H7 (cell line): ENCODE measurements around the gene NCOA1. TPM values are rescaled to one million over a fixed set of nuclear protein-coding genes. Genes with fewer than 3 reads are reported as not detected.

Experiments
- DNase-seq: peaks from one replicate; pipeline ENCODE4 v3.0.0; 2012
- H3K27me3 ChIP-seq: 2 replicates; pipeline ENCODE4 v1.6.0; 2011; ENCODE audit warnings: mild to moderate bottlenecking, low read length; ENCODE audit not compliant: control insufficient read depth, insufficient read depth
- H3K36me3 ChIP-seq: replicated peaks from 2 replicates; pipeline ENCODE4 v1.5.1; 2011; ENCODE audit warnings: low read length; ENCODE audit not compliant: control insufficient read depth, insufficient read depth
- H3K4me3 ChIP-seq: 2 replicates; pipeline ENCODE4 v1.5.1; 2011; ENCODE audit warnings: low read depth, mild to moderate bottlenecking, control low read depth, low read length, moderate library complexity; ENCODE audit not compliant: insufficient read depth
- total RNA-seq: library from RNA; depleted of rRNA; stranded (reverse); fragments of >200 nt; shearing (Covaris generic); gene quantifications from 2 replicates; pipeline ENCODE4 v1.2.3, GENCODE V29; 2014

The NCOA1 gene
- total RNA-seq, 1 experiment from 2014 or later: 9.4 TPM

DNA sequence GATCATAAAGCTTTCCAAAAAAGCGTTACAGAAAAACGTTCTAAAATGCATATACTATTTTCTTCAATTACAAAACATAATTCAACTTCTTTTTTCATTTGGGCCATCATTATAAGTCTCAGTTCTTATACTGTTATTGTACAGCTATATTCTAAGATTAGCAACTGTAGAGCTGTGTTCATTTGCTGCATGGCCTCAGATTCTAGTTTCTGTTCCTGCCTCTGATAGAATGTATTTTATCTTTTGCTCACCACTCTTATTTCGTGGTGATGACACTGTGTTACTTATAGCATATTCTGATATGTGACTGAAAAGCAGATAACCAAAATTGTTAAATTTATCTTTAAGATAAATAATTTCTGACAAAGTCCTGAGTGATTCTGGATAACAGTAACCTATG, 234.9 kb downstream of the NCOA1 start:
- Histone ChIP-seq H3K4me3 (no peak overlapping the region), H3K36me3 (no peaks in the 10 kb centered on the region), H3K27me3 (no peaks in the 10 kb centered on the region)
- no peak for DNase-seq

DNA sequence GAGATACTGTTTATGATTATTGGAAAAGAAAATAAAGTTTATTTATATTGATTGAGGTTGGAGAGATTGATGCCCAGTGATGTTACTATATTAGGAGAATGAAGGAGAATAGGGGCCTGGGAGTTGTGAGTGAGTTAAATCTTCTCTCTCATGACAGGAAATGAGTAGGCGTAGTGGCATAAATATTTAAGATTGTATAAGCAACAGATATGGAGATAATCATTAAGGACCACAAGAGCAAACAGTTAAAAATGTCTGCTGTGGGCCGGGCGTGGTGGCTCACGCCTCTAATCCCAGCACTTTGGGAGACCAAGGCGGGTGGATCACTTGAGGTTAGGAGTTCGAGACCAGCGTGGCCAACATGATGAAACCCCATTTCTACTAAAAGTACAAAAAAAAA, 239.4 kb downstream of the NCOA1 start:
- H3K36me3 ChIP-seq: no peaks in the 10 kb centered on the region
- no peak overlapping the region for H3K4me3 ChIP-seq
- no peak for DNase-seq
- H3K27me3 ChIP-seq: no peaks in the 10 kb centered on the region

DNA sequence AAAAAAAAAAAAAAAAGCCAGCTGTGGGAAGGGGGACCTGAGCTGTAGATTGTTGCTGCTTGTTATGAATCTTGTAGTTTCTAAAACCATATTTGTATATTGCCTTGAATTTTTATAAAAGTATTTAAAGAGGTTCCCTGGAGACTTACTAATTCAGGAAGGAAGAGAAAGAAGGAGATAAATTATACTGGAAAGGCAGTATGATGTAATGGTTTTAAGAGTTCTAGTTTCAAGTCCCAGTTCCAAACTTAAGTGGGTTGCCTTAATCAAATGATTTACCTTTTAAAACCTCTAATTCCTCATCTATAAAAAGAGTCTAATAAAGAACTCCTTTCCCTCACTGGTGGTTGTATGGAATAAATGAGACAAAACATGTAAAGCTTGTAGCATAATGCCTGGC, 240.0 kb downstream of the NCOA1 start:
- no peaks in the 10 kb centered on the region for H3K36me3 ChIP-seq
- no peaks in the 10 kb centered on the region for H3K27me3 ChIP-seq
- no peak for DNase-seq
- no peak overlapping the region for H3K4me3 ChIP-seq

DNA sequence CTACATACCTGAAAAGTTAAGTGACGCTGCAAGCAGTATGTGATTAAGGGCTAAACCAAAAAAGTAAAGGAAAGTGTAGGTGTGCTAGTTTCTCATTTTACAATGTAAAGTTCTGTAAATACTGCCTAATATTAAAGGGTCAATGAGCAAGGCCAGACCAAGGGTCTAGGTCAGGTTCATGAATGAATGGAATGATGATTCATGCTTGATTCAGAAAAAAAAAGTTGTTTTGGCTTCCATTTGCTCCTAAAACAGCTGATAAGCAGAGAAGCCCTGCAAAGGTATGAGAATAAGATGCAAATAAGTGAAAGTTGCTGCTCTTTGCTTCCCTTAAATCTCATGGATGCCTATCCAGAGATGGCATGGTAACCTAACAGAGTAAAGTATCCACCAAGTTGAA, 240.9 kb downstream of the NCOA1 start:
- H3K4me3 ChIP-seq: no peak overlapping the region
- no peaks in the 10 kb centered on the region for H3K27me3 ChIP-seq
- no peak for DNase-seq
- H3K36me3 ChIP-seq: no peaks in the 10 kb centered on the region

DNA sequence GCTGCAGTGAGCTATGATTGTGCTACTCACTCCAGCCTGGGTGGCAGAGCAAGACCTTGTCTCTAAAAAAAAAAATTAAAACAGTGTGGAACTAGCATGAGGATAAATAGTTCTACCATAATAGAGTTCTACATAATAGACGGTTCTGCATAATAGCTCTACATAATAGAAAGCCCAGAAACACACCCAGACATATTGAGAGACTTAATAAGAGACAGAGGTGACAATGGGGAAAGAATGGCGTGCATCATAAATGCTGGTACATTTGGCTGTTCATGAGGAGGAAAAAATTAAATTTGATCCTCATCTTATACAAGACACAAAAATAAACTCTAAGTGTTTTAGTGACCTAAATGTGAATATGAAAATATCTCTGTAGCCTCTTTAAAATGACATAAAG, 243.7 kb downstream of the NCOA1 start:
- H3K36me3 ChIP-seq: no peaks in the 10 kb centered on the region
- no peak for DNase-seq
- no peak overlapping the region for H3K4me3 ChIP-seq
- H3K27me3 ChIP-seq: no peaks in the 10 kb centered on the region

DNA sequence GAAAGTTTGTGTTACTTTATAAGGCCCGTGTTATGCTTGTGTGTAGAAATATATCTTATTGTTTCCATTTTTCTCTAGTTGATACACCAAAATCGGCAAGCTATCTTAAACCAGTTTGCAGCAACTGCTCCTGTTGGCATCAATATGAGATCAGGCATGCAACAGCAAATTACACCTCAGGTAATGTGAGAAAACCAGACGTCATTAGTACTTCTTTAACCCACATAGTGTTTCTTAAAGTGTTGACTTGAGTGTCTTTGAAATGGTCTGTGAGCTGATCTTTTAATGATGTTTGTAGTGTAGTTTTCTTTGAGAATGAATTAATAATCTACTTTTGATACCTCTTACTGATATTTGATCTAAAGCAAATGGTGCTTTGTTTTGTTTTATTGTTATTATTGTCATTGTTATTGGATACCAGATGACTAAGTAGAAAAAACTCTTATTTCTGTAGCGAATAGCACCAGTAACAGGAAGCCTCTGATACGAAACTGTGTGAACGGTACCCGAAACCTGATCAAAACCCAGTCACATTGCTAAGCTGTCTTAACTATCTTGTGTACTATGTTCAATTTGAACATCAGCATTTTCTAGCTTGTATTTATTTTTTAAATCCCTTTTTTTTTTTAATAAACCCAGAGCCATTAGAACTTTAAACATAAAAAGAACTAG, 248.4 kb downstream of the NCOA1 start:
- no peak for DNase-seq
- Histone ChIP-seq H3K27me3 (no peaks in the 10 kb centered on the region), H3K4me3 (no peak overlapping the region), H3K36me3 (no peaks in the 10 kb centered on the region)

DNA sequence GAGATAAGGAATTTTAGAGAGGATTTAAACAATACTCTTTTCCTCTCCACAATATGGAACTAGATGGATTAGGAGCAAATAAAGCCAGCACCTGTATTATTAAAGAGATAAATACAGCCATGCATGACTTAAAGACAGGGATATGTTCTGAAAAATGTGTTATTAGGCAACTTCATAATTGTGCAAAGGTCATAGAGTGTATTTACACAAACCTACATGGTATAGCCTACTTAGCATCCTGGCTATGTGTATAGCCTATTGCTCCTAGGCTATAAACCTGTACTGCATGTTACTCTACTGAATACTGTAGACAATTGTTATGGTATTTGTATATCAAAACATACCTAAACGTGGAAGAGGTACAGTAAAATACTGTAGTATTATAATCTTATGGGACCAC, 249.1 kb downstream of the NCOA1 start:
- Histone ChIP-seq H3K36me3 (no peaks in the 10 kb centered on the region), H3K27me3 (no peaks in the 10 kb centered on the region), H3K4me3 (no peak overlapping the region)
- DNase-seq: no peak

DNA sequence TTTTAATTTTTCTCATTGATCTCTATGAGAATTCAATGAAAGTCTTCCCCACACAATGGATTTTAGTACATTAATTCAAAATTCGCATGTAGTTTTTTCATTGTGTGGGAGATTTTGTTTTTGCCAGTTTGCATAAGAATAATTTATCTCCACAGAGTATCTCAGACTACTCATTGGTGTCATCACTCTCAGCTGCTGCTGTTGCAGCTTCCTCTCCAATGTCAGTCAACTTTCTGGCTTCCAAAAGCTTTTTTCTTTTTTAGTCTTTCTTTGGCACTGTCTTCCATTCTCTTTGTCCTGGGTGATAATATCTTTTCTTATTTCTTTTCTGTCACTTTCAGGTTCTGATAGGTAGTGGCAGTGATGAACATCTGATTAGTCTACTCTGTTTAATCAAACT, 251.7 kb downstream of the NCOA1 start:
- Histone ChIP-seq H3K27me3 (no peaks in the 10 kb centered on the region), H3K4me3 (no peak overlapping the region), H3K36me3 (no peaks in the 10 kb centered on the region)
- DNase-seq: no peak

DNA sequence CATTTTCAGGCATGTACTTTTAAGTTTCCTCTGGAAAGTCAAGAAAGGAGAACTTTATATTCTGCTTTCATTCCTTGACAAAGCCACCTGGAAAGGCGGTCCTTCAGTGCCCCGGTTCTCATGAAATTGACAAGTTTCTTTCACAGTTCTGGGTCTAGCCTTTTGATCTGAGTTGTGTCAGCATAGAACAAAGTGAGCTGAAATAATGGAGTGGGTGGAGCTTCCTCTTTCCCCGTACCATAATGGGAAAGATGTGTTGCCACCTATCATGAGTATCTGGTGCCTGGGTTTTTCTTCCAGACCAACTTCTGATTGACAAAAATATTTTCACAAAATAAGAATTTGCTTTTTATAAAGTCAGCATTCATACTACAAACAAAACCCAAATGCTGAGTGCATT, 252.9 kb downstream of the NCOA1 start:
- no peak for DNase-seq
- no peak overlapping the region for H3K4me3 ChIP-seq
- no peaks in the 10 kb centered on the region for H3K36me3 ChIP-seq
- no peaks in the 10 kb centered on the region for H3K27me3 ChIP-seq

DNA sequence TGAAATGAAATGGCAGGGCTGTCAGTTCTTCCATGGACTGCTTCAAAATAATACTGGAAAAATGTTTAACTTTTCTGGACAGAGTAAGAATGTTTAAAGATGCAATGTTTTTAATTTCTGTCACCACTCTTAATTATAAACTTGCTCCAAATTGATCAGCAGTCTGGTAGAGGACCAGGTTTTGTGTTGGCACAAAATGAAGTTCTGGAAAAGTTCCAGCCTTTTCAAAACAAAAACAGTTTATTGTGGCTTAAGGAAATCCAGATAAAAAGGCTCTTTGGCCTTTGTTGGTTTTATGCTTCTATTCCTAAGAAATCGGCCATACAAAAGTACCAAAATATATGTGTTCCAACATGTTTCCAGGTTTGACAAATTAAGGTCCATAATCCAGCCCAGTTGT, 253.3 kb downstream of the NCOA1 start:
- Histone ChIP-seq H3K4me3 (no peak overlapping the region), H3K36me3 (no peaks in the 10 kb centered on the region), H3K27me3 (no peaks in the 10 kb centered on the region)
- DNase-seq: no peak

DNA sequence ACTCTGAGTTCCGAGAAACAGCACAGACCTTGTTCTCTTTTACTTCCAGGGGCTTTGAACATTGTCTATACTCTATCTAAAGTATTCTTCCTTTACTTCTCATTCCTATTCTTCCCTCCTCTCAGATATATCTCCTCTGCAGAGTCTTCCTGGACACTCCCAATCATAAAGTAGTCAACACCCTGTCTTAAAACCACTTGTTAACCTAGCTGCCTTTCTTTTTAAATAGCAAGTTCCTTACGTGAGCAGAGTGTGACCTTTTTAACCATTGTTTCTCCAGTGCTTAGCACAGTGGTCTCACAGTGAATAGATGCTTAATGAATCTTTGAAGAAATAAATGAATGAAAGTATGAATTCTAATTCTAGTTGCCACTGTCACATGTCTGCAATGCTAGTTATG, 254.8 kb downstream of the NCOA1 start:
- DNase-seq: no peak
- Histone ChIP-seq H3K36me3 (no peaks in the 10 kb centered on the region), H3K27me3 (no peaks in the 10 kb centered on the region), H3K4me3 (no peak overlapping the region)

DNA sequence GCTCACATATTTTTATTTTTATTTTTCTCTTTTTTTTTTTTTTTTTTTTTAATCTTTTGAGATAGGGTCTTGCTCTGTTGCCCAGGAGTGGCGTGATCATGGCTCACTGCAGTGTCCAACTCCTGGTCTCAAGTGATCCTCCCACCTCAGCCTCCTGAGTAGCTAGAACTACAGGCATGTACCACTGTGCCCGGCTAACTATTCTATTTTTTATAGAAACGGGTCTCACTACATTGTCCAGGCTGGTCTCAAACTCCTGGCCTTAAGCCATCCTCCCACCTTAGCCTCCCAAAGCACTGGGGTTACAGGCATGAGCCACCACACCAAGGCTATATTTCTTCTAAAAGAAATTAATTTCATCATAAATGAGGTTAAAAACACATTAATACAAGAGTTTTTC, 256.2 kb downstream of the NCOA1 start:
- no peak for DNase-seq
- no peaks in the 10 kb centered on the region for H3K27me3 ChIP-seq

DNA sequence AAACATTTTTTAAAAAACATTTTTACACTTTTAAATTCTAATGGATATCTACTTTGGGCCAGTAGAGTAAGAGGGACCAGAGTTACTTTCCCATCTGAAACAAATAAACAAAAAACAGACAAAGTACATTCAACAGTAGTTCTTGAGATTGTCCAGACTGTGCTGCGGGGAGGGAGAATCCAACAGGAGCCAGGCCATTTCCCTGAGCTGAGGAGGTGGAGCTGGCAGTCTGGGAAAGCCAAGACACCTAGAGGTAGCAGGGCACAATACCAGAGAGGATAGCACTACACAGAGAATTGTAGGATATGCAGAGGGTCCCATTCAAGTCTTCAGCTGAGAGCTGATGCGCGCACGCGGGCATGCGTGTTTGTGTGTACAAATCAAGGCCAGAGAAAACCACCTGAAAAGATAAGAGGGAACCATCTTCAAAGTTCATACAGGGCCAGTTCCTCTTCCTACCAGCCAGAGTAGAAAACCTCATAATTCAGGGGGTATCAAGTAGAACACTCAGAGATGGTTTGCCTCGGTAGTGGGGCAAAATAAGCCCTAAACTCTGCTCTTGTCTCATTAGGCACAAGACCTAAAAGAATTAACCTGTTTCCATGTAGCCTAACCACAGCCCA, 258.1 kb downstream of the NCOA1 start:
- peak; percentile 51 for DNase-seq
- Histone ChIP-seq H3K27me3 (no peaks in the 10 kb centered on the region), H3K4me3 (no peak overlapping the region), H3K36me3 (no peaks in the 10 kb centered on the region)

More for the DNA sequence above, 256.2 kb downstream of the NCOA1 start:
- Histone ChIP-seq H3K4me3 (no peak overlapping the region), H3K36me3 (no peaks in the 10 kb centered on the region)

DNA sequence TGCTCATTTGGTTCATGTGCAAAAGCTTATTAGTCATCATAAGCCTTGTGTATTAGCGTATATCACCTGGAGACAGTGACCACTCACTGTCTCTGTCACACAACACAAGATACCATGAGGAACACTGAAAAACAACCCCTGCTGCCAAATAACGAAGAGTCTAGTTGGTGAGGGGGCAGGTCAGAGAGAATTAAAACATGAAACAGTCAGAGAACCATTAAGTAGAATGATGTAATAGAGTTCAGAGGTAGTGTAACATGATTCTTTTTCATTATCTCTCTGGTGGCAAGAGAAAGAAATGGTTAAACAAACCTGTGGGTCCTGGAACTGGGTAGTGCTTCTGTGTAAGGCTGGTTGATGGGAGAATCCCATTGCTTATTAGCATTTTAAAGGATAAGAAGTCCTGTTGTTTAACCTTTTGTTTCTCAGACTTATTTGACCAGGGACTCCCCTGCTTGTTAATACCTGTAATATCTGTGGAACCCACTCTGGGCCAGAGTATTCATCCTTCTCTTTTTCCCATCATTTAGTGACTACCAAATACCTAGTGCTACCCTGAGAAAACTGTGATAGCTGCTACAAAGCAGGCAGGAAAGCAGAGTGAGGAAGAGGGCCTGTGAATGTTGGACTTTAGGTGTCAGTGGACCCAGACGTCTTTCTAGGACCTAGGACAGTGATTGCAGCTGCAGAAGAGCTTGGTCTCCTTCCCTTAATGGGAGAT, 264.1 kb downstream of the NCOA1 start:
- no peak overlapping the region for H3K4me3 ChIP-seq

DNA sequence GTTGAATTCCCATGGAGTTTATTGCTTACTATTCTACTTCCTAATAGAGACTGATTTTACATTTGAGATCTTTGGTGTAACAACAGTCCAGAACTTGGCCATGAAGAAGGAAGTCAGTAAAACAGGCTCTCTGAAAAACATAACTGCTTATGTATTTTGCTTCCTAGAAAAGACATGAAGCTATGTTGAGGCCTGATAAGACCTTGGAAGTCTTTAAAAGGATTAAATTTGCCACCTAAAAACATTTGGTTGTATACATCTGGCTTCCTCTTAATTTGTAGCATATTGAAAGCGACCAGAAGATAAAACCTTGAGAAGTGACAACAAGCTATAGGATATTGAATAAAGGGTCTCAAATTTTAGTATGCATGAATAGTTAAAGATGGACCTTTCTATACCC, 265.7 kb downstream of the NCOA1 start:
- no peak overlapping the region for H3K4me3 ChIP-seq
- no peaks in the 10 kb centered on the region for H3K27me3 ChIP-seq
- DNase-seq: no peak
- peaks cover 1% of the 10 kb centered on the region for H3K36me3 ChIP-seq

More for the DNA sequence above, 264.1 kb downstream of the NCOA1 start:
- DNase-seq: no peak
- Histone ChIP-seq H3K36me3 (peaks cover 1% of the 10 kb centered on the region), H3K27me3 (no peaks in the 10 kb centered on the region)
